ENCODE results near the gene FXR2. TPM values are rescaled to one million over a fixed set of nuclear protein-coding genes. Genes with fewer than 3 reads are reported as not detected.

The FXR2 gene
- total RNA-seq, 3 donors from 2014 or later (not counting 1 experiment from before 2014, with no cell fraction given), result 23.7 to 40.2 (median 29.5) TPM

GRCh38 chr17:7582396-7583252, 32.1 kb downstream of the FXR2 start:
- no peaks in the 10 kb centered on the region for H3K27me3 Mint-ChIP-seq (ENCODE audit: low read depth in 2 of 2)
- intact Hi-C loops (cut with micrococcal nuclease), result loop anchor here (1.0 kb wide), 1 partner anchor 9 kb away; no protein-coding TSS in a partner anchor
- TF ChIP-seq CTCF (IDR thresholded peaks at IDR 0.05), result no peak
- peak overlapping the region; percentile 40 for H3K4me3 Mint-ChIP-seq
- H3K27me3 ChIP-seq (ENCODE audit: control insufficient read depth, insufficient read depth, low read length), result no peaks in the 10 kb centered on the region
- H3K9me3 ChIP-seq (ENCODE audit: control insufficient read depth, insufficient read depth, low read length), result no peaks in the 10 kb centered on the region
- H3K27ac Mint-ChIP-seq, result peak overlapping the region; percentile 98 to 99
- DNase-seq (no peak), ATAC-seq (no peak)
- peaks cover 38 to 55% of the 10 kb centered on the region in 2 donors for H3K4me1 Mint-ChIP-seq
- H3K27ac ChIP-seq (ENCODE audit: low read length), result peak overlapping the region; percentile 88
- peaks cover 18% of the 10 kb centered on the region for H3K36me3 ChIP-seq (ENCODE audit: control insufficient read depth, insufficient read depth, low read length)
- 91% methylated on average over 36 of the region's 36 CpGs for WGBS (ENCODE audit: insufficient coverage)
- peak overlapping the region; percentile 69 for H3K4me3 ChIP-seq (ENCODE audit: low read length)
- peaks cover 65% of the 10 kb centered on the region for H3K4me1 ChIP-seq (ENCODE audit: control insufficient read depth, insufficient read depth, low read length)
- H3K36me3 Mint-ChIP-seq, result peaks cover under 1% of the 10 kb centered on the region
- no peaks in the 10 kb centered on the region for H3K9me3 Mint-ChIP-seq

- Mint-ChIP-seq H3K4me1 (peaks cover 51 to 58% of the 10 kb centered on the region in 2 donors), H3K36me3 (peaks cover 15% of the 10 kb centered on the region), H3K4me3 (peak overlapping the region; percentile 59), H3K9me3 (no peaks in the 10 kb centered on the region), H3K27ac (peak overlapping the region; percentile 93 to 98), H3K27me3 (ENCODE audit: low read depth in 2 of 2) (no peaks in the 10 kb centered on the region)
- Histone ChIP-seq H3K27ac (ENCODE audit: low read length) (peak overlapping the region; percentile 71), H3K36me3 (ENCODE audit: control insufficient read depth, insufficient read depth, low read length) (peaks cover 31% of the 10 kb centered on the region), H3K27me3 (ENCODE audit: control insufficient read depth, insufficient read depth, low read length) (no peaks in the 10 kb centered on the region), H3K4me1 (ENCODE audit: control insufficient read depth, insufficient read depth, low read length) (peaks cover 67% of the 10 kb centered on the region), H3K4me3 (ENCODE audit: low read length) (peak overlapping the region; percentile 0), H3K9me3 (ENCODE audit: control insufficient read depth, insufficient read depth, low read length) (no peaks in the 10 kb centered on the region)
- no peak for ATAC-seq
- intact Hi-C loops (cut with micrococcal nuclease), result no loop called here
- DNase-seq, result no peak
- 87% methylated on average over 23 of the region's 23 CpGs for WGBS (ENCODE audit: insufficient coverage)
- no peak for TF ChIP-seq CTCF (IDR thresholded peaks at IDR 0.05)
Observed at GRCh38 chr17:7580604-7581575, 33.8 kb downstream of the FXR2 start.

GRCh38 chr17:7579834-7580603, 34.7 kb downstream of the FXR2 start:
- peak in 1 of 3 donors; percentile 4 for ATAC-seq
- intact Hi-C loops (cut with micrococcal nuclease), result no loop called here
- H3K27ac ChIP-seq (ENCODE audit: low read length), result peak overlapping the region; percentile 71
- peaks cover 75% of the 10 kb centered on the region for H3K4me1 ChIP-seq (ENCODE audit: control insufficient read depth, insufficient read depth, low read length)
- Mint-ChIP-seq H3K27ac (peak overlapping the region; percentile 93 to 98), H3K4me1 (peaks cover 52 to 65% of the 10 kb centered on the region in 2 donors), H3K4me3 (peak overlapping the region; percentile 69), H3K9me3 (no peaks in the 10 kb centered on the region), H3K36me3 (peaks cover 15% of the 10 kb centered on the region), H3K27me3 (ENCODE audit: low read depth in 2 of 2) (no peaks in the 10 kb centered on the region)
- no peaks in the 10 kb centered on the region for H3K27me3 ChIP-seq (ENCODE audit: control insufficient read depth, insufficient read depth, low read length)
- H3K36me3 ChIP-seq (ENCODE audit: control insufficient read depth, insufficient read depth, low read length), result peaks cover 39% of the 10 kb centered on the region
- peak overlapping the region; percentile 0 for H3K4me3 ChIP-seq (ENCODE audit: low read length)
- peak in 1 of 2 donors; percentile 36 for DNase-seq
- WGBS (ENCODE audit: insufficient coverage), result 53% methylated on average over 12 of the region's 12 CpGs
- no peaks in the 10 kb centered on the region for H3K9me3 ChIP-seq (ENCODE audit: control insufficient read depth, insufficient read depth, low read length)
- no peak for TF ChIP-seq CTCF (IDR thresholded peaks at IDR 0.05)
